ENCODE measurements around the gene SYT3. TPM values are rescaled to one million over a fixed set of nuclear protein-coding genes. Genes with fewer than 3 reads are reported as not detected.

The SYT3 gene
- polyA plus RNA-seq, 1 donor from 2014 or later: 14.8 TPM

DNA sequence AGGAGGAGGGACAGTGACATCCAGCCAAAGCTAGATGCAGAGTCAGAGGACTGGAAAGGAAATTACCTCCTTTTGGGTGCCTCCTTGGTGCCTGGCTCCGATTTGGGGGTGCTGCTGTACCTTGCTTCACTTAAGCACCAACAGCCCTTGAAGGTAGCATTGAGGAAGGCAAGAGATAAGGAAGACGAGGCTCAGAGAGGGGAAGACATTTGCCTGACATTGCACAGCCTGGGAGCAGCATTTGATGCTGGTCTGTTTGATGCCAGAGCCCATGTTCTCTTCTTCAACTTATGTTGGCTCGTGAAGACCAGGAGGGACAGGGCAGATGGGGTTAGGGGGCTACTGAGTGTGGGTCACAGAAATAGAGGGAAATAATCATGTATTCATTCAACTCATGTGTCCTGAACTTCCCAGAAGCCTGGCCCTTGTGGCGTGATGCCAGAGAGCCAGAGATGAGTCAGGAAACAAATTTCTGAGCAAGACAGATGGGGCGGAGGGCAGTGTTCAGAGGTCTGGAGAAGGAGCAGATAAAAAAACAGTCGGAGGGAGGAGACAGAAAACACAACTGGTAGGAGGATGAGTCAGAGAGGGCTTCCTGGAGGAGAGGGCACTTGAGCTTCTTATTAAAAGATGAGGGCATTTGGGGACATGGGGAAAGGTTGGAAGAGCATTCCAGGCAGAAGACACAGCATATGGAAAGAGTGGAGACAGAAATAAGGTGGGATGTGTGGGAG is 6.6 kb upstream of the SYT3 start:
- Histone ChIP-seq H3K4me2 (ENCODE audit: low read length) (no peak overlapping the region), H3K36me3 (ENCODE audit: insufficient read depth, low read length) (no peaks in the 10 kb centered on the region), H2AFZ (ENCODE audit: low read depth, low read length) (no peak overlapping the region), H3K27ac (ENCODE audit: low read length) (no peak overlapping the region), H3K27me3 (ENCODE audit: insufficient read depth, low read depth, low read length) (peaks cover 26% of the 10 kb centered on the region), H3K4me3 (ENCODE audit: low read length) (no peak overlapping the region), H3K9ac (ENCODE audit: low read length) (no peak overlapping the region), H3K9me2 (ENCODE audit: insufficient read depth, low read length) (no peaks in the 10 kb centered on the region), H3F3A (ENCODE audit: insufficient read depth, low read length, poor library complexity, severe bottlenecking) (no peaks in the 10 kb centered on the region), H4K20me1 (ENCODE audit: insufficient read depth) (no peaks in the 10 kb centered on the region), H3K79me2 (replicated peaks; ENCODE audit: insufficient read depth, low read length) (no peaks in the 10 kb centered on the region), H3K9me3 (ENCODE audit: low read length) (no peaks in the 10 kb centered on the region)
- TF ChIP-seq, protein P1, sequence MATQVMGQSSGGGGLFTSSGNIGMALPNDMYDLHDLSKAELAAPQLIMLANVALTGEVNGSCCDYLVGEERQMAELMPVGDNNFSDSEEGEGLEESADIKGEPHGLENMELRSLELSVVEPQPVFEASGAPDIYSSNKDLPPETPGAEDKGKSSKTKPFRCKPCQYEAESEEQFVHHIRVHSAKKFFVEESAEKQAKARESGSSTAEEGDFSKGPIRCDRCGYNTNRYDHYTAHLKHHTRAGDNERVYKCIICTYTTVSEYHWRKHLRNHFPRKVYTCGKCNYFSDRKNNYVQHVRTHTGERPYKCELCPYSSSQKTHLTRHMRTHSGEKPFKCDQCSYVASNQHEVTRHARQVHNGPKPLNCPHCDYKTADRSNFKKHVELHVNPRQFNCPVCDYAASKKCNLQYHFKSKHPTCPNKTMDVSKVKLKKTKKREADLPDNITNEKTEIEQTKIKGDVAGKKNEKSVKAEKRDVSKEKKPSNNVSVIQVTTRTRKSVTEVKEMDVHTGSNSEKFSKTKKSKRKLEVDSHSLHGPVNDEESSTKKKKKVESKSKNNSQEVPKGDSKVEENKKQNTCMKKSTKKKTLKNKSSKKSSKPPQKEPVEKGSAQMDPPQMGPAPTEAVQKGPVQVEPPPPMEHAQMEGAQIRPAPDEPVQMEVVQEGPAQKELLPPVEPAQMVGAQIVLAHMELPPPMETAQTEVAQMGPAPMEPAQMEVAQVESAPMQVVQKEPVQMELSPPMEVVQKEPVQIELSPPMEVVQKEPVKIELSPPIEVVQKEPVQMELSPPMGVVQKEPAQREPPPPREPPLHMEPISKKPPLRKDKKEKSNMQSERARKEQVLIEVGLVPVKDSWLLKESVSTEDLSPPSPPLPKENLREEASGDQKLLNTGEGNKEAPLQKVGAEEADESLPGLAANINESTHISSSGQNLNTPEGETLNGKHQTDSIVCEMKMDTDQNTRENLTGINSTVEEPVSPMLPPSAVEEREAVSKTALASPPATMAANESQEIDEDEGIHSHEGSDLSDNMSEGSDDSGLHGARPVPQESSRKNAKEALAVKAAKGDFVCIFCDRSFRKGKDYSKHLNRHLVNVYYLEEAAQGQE (IDR thresholded peaks at IDR 0.05; ENCODE audit: borderline replicate concordance): no peak
- TF ChIP-seq EZH2 (IDR thresholded peaks at IDR 0.05; ENCODE audit: borderline replicate concordance, insufficient read depth, low read length, poor library complexity, severe bottlenecking) (no peak), POLR2AphosphoS5 (IDR thresholded peaks at IDR 0.05) (no peak), RAD21 (conservative IDR thresholded peaks at IDR 0.05) (no peak), EP300 (conservative IDR thresholded peaks at IDR 0.05; ENCODE audit: poor library complexity, severe bottlenecking) (no peak), SMC3 (conservative IDR thresholded peaks at IDR 0.05; ENCODE audit: poor library complexity) (no peak), TAF1 (IDR thresholded peaks at IDR 0.05; ENCODE audit: low read depth) (no peak), MXI1 (conservative IDR thresholded peaks at IDR 0.05; ENCODE audit: poor library complexity, severe bottlenecking) (no peak)
- TF ChIP-seq, protein P2, sequence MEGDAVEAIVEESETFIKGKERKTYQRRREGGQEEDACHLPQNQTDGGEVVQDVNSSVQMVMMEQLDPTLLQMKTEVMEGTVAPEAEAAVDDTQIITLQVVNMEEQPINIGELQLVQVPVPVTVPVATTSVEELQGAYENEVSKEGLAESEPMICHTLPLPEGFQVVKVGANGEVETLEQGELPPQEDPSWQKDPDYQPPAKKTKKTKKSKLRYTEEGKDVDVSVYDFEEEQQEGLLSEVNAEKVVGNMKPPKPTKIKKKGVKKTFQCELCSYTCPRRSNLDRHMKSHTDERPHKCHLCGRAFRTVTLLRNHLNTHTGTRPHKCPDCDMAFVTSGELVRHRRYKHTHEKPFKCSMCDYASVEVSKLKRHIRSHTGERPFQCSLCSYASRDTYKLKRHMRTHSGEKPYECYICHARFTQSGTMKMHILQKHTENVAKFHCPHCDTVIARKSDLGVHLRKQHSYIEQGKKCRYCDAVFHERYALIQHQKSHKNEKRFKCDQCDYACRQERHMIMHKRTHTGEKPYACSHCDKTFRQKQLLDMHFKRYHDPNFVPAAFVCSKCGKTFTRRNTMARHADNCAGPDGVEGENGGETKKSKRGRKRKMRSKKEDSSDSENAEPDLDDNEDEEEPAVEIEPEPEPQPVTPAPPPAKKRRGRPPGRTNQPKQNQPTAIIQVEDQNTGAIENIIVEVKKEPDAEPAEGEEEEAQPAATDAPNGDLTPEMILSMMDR (IDR thresholded peaks at IDR 0.05; ENCODE audit: poor library complexity, severe bottlenecking): no peak

DNA sequence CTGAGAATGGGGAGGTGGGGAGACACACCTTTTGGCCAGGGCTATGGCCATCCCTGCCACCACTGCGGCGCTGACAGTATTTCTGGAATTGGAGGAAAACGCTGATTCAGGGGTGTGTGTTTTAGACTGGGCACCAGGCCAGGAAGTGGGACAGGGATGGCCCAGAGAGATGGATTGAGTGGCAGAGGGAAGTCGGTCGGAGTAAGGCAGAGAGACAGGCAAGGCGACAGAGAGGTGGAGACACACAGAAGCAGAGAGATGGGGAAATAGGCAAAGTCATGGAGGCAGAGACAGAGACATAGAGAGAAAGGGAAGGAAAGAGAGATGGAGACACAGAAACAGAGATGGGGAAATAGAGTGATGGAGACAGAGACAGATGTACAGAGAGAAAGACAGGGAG is 5.4 kb upstream of the SYT3 start:
- Histone ChIP-seq H3F3A (ENCODE audit: insufficient read depth, low read length, poor library complexity, severe bottlenecking) (no peaks in the 10 kb centered on the region), H3K79me2 (replicated peaks; ENCODE audit: insufficient read depth, low read length) (no peaks in the 10 kb centered on the region), H3K36me3 (ENCODE audit: insufficient read depth, low read length) (no peaks in the 10 kb centered on the region), H3K9ac (ENCODE audit: low read length) (no peak overlapping the region), H3K4me2 (ENCODE audit: low read length) (no peak overlapping the region), H3K9me2 (ENCODE audit: insufficient read depth, low read length) (no peaks in the 10 kb centered on the region), H4K20me1 (ENCODE audit: insufficient read depth) (no peaks in the 10 kb centered on the region), H2AFZ (ENCODE audit: low read depth, low read length) (no peak overlapping the region), H3K9me3 (ENCODE audit: low read length) (no peaks in the 10 kb centered on the region), H3K27ac (ENCODE audit: low read length) (no peak overlapping the region), H3K27me3 (ENCODE audit: insufficient read depth, low read depth, low read length) (peaks cover 26% of the 10 kb centered on the region), H3K4me3 (ENCODE audit: low read length) (no peak overlapping the region)
- TF ChIP-seq SMC3 (conservative IDR thresholded peaks at IDR 0.05; ENCODE audit: poor library complexity): no peak
- no peak for TF ChIP-seq TAF1 (IDR thresholded peaks at IDR 0.05; ENCODE audit: low read depth)
- no peak for TF ChIP-seq EZH2 (IDR thresholded peaks at IDR 0.05; ENCODE audit: borderline replicate concordance, insufficient read depth, low read length, poor library complexity, severe bottlenecking)
- no peak for TF ChIP-seq POLR2AphosphoS5 (IDR thresholded peaks at IDR 0.05)
- no peak for TF ChIP-seq RAD21 (conservative IDR thresholded peaks at IDR 0.05)
- no peak for TF ChIP-seq EP300 (conservative IDR thresholded peaks at IDR 0.05; ENCODE audit: poor library complexity, severe bottlenecking)
- TF ChIP-seq, protein P2 (IDR thresholded peaks at IDR 0.05; ENCODE audit: poor library complexity, severe bottlenecking): no peak
- TF ChIP-seq MXI1 (conservative IDR thresholded peaks at IDR 0.05; ENCODE audit: poor library complexity, severe bottlenecking): no peak
- TF ChIP-seq, protein P1 (IDR thresholded peaks at IDR 0.05; ENCODE audit: borderline replicate concordance): no peak
